GM23338 (cell line): Measurements from ENCODE around the gene DOCK10. TPM values are rescaled to one million over a fixed set of nuclear protein-coding genes. Genes with fewer than 3 reads are reported as not detected.

ENCODE experiments used
- ATAC-seq: fragments of 200-7000 bp; cut with Tn5 transposase; 3 replicates; pipeline ENCODE4 v1.9.1; 2020
- DNase-seq: peaks from one replicate; pipeline ENCODE4 v3.0.0-alpha.2; 2015; ENCODE audit warnings: low spot score
- H2AFZ ChIP-seq: fragments of 200-600 bp; sonication (generic); 2 replicates; pipeline ENCODE4 v1.8.0; 2016; ENCODE audit warnings: antibody characterized with exemption, mild to moderate bottlenecking, moderate library complexity
- H3F3A ChIP-seq: fragments of 200-600 bp; sonication (generic); replicated peaks from 2 replicates; pipeline ENCODE4 v1.8.0; 2017; ENCODE audit warnings: antibody characterized with exemption, mixed run types, low read depth
- H3K27ac ChIP-seq: fragments of 200-600 bp; sonication (generic); 2 replicates; pipeline ENCODE4 v1.6.1; 2016; ENCODE audit warnings: low read depth
- H3K27me3 ChIP-seq: fragments of 200-600 bp; sonication (generic); 2 replicates; pipeline ENCODE4 v1.8.0; 2016; ENCODE audit warnings: mild to moderate bottlenecking, mixed run types, moderate library complexity; ENCODE audit not compliant: insufficient read depth
- H3K36me3 ChIP-seq: fragments of 200-600 bp; sonication (generic); 2 replicates; pipeline ENCODE4 v1.8.0; 2016; ENCODE audit warnings: mild to moderate bottlenecking; ENCODE audit not compliant: insufficient read depth
- H3K4me1 ChIP-seq: fragments of 200-600 bp; sonication (generic); 2 replicates; pipeline ENCODE4 v1.8.0; 2016; ENCODE audit warnings: mild to moderate bottlenecking, moderate library complexity; ENCODE audit not compliant: insufficient read depth
- H3K4me2 ChIP-seq: fragments of 200-600 bp; sonication (generic); 2 replicates; pipeline ENCODE4 v1.7.1; 2017; ENCODE audit warnings: mixed run types
- H3K4me3 ChIP-seq: fragments of 200-600 bp; sonication (generic); 2 replicates; pipeline ENCODE4 v1.6.1; 2016; ENCODE audit warnings: mixed run types
- H3K79me2 ChIP-seq: fragments of 200-600 bp; sonication (generic); replicated peaks from 2 replicates; pipeline ENCODE4 v1.8.0; 2017; ENCODE audit warnings: mild to moderate bottlenecking; ENCODE audit not compliant: insufficient read depth
- H3K9me2 ChIP-seq: fragments of 200-600 bp; sonication (generic); 2 replicates; pipeline ENCODE4 v1.8.0; 2017; ENCODE audit not compliant: insufficient read depth
- H4K20me1 ChIP-seq: fragments of 200-600 bp; sonication (generic); replicated peaks from 2 replicates; pipeline ENCODE4 v1.8.0; 2017; ENCODE audit warnings: mild to moderate bottlenecking; ENCODE audit not compliant: insufficient read depth
- H3K27ac Mint-ChIP-seq: 2 replicates; pipeline ENCODE4 v1.8.0; 2020; ENCODE audit warnings: inconsistent platforms, mild to moderate bottlenecking, moderate library complexity, mixed read lengths
- H3K27me3 Mint-ChIP-seq: 3 replicates; pipeline ENCODE4 v1.8.0; 2022; ENCODE audit warnings: low read depth, mild to moderate bottlenecking, moderate library complexity, mixed read lengths, inconsistent platforms; ENCODE audit not compliant: insufficient read depth, poor library complexity
- H3K36me3 Mint-ChIP-seq: 3 replicates; pipeline ENCODE4 v1.8.0; 2021; ENCODE audit warnings: low read depth, mild to moderate bottlenecking, inconsistent platforms, moderate library complexity, mixed read lengths
- H3K4me1 Mint-ChIP-seq: 3 replicates; pipeline ENCODE4 v1.8.0; 2020; ENCODE audit warnings: mild to moderate bottlenecking, inconsistent platforms, mixed read lengths
- H3K4me3 Mint-ChIP-seq: 3 replicates; pipeline ENCODE4 v1.8.0; 2021; ENCODE audit warnings: moderate library complexity, mild to moderate bottlenecking, inconsistent platforms, mixed read lengths
- H3K9me3 Mint-ChIP-seq: 3 replicates; pipeline ENCODE4 v1.8.0; 2020; ENCODE audit warnings: moderate library complexity, mild to moderate bottlenecking, inconsistent platforms, mixed read lengths
- CREB1 ChIP-seq: fragments of 250-450 bp; sonication (Bioruptor Pico); IDR thresholded peaks from 2 replicates; pipeline ENCODE4 v1.5.0; 2020; ENCODE audit warnings: low read depth, mild to moderate bottlenecking, moderate library complexity
- EZH2 ChIP-seq: fragments of 200-600 bp; sonication (generic); IDR thresholded peaks from one replicate; pipeline ENCODE4 v1.8.0; 2017; ENCODE audit warnings: antibody characterized with exemption, mild to moderate bottlenecking, low read depth; ENCODE audit not compliant: unreplicated experiment
- EZH2phosphoT487 ChIP-seq: fragments of 200-600 bp; sonication (generic); IDR thresholded peaks from one replicate; pipeline ENCODE4 v1.8.1; 2018; ENCODE audit warnings: antibody characterized with exemption; ENCODE audit not compliant: unreplicated experiment
- JUNB ChIP-seq: IDR thresholded peaks from one replicate; pipeline ENCODE4 v1.6.1; 2016; ENCODE audit warnings: antibody characterized with exemption; ENCODE audit not compliant: unreplicated experiment
- NANOG ChIP-seq: IDR thresholded peaks from 2 replicates; pipeline ENCODE4 v1.6.1; 2016; ENCODE audit warnings: antibody characterized with exemption, borderline replicate concordance
- POLR2AphosphoS5 ChIP-seq: IDR thresholded peaks from 2 replicates; pipeline ENCODE4 v1.6.1; 2016; ENCODE audit warnings: antibody characterized with exemption, low read depth
- REST ChIP-seq: IDR thresholded peaks from one replicate; pipeline ENCODE4 v1.6.1; 2018; ENCODE audit warnings: antibody characterized with exemption; ENCODE audit not compliant: unreplicated experiment
- STAT1 ChIP-seq: IDR thresholded peaks from one replicate; pipeline ENCODE4 v1.6.1; 2016; ENCODE audit warnings: antibody characterized with exemption; ENCODE audit not compliant: unreplicated experiment
- ZNF114 ChIP-seq: fragments of 250-450 bp; sonication (Bioruptor Pico); IDR thresholded peaks from 2 replicates; pipeline ENCODE4 v1.5.0; 2020; ENCODE audit warnings: mild to moderate bottlenecking, moderate library complexity
- ZNF331 ChIP-seq: fragments of 250-450 bp; sonication (Bioruptor Pico); IDR thresholded peaks from 2 replicates; pipeline ENCODE4 v1.5.0; 2020; ENCODE audit warnings: low read depth, mild to moderate bottlenecking, moderate library complexity
- ZNF462 ChIP-seq: fragments of 250-450 bp; sonication (Bioruptor Pico); IDR thresholded peaks from 2 replicates; pipeline ENCODE4 v1.5.0; 2020; ENCODE audit warnings: mild to moderate bottlenecking, moderate library complexity
- polyA plus RNA-seq: library from polyadenylated mRNA; unstranded; fragments of >200 nt; fragmentation: Nextera tagmentation; extraction: Ambion mirVana; gene quantifications from 2 replicates; pipeline ENCODE4 v1.2.1, GENCODE V29; 2016
- total RNA-seq: library from RNA; depleted of rRNA; stranded (reverse); fragments of >200 nt; shearing (Covaris generic); gene quantifications from 2 replicates; pipeline ENCODE4 v1.2.3, GENCODE V29; 2014
- TF ChIP-seq, protein P1 (sequence below): IDR thresholded peaks from 2 replicates; pipeline ENCODE4 v1.6.1; 2016; ENCODE audit warnings: antibody characterized with exemption
- TF ChIP-seq, protein P2 (sequence below), 2 experiments: fragments of 200-600 bp in 1 of 2; sonication (generic) in 1 of 2; conservative IDR thresholded peaks; 2 replicates each; pipeline versions ENCODE4 v1.5.1 to v1.6.1; 2016 to 2017; ENCODE audit warnings: antibody characterized with exemption in 2 of 2, low read depth in 2 of 2, mild to moderate bottlenecking in 2 of 2, moderate library complexity in 1 of 2

DOCK10 gene
- total and polyA plus RNA-seq, 2 experiments from 2014 or later: 1.0 to 1.7 TPM

GRCh38 chr2:224802407-224802806 lies 239.9 kb downstream of the DOCK10 start:
- Histone ChIP-seq H3K4me1 (no peaks in the 10 kb centered on the region), H2AFZ (no peak overlapping the region), H4K20me1 (no peaks in the 10 kb centered on the region), H3K79me2 (no peaks in the 10 kb centered on the region), H3K9me2 (no peaks in the 10 kb centered on the region; the same call in 1 of the 2 replicates), H3F3A (no peaks in the 10 kb centered on the region), H3K4me3 (no peak overlapping the region), H3K4me2 (no peak overlapping the region), H3K27me3 (no peaks in the 10 kb centered on the region), H3K36me3 (no peaks in the 10 kb centered on the region), H3K27ac (no peak overlapping the region)
- TF ChIP-seq EZH2phosphoT487: no peak
- no peak for TF ChIP-seq EZH2
- TF ChIP-seq POLR2AphosphoS5: no peak
- no peak for TF ChIP-seq CREB1 (CRISPR knock-in tag)
- TF ChIP-seq, protein P1, sequence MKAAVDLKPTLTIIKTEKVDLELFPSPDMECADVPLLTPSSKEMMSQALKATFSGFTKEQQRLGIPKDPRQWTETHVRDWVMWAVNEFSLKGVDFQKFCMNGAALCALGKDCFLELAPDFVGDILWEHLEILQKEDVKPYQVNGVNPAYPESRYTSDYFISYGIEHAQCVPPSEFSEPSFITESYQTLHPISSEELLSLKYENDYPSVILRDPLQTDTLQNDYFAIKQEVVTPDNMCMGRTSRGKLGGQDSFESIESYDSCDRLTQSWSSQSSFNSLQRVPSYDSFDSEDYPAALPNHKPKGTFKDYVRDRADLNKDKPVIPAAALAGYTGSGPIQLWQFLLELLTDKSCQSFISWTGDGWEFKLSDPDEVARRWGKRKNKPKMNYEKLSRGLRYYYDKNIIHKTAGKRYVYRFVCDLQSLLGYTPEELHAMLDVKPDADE: no peak
- no peak for TF ChIP-seq NANOG
- TF ChIP-seq ZNF462: no peak
- no peak for TF ChIP-seq ZNF331 (CRISPR knock-in tag)
- TF ChIP-seq ZNF114 (CRISPR knock-in tag): no peak
- TF ChIP-seq STAT1: no peak
- no peak for TF ChIP-seq REST
- TF ChIP-seq, protein P2, sequence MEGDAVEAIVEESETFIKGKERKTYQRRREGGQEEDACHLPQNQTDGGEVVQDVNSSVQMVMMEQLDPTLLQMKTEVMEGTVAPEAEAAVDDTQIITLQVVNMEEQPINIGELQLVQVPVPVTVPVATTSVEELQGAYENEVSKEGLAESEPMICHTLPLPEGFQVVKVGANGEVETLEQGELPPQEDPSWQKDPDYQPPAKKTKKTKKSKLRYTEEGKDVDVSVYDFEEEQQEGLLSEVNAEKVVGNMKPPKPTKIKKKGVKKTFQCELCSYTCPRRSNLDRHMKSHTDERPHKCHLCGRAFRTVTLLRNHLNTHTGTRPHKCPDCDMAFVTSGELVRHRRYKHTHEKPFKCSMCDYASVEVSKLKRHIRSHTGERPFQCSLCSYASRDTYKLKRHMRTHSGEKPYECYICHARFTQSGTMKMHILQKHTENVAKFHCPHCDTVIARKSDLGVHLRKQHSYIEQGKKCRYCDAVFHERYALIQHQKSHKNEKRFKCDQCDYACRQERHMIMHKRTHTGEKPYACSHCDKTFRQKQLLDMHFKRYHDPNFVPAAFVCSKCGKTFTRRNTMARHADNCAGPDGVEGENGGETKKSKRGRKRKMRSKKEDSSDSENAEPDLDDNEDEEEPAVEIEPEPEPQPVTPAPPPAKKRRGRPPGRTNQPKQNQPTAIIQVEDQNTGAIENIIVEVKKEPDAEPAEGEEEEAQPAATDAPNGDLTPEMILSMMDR (conservative IDR thresholded peaks at IDR 0.05; ENCODE audit: low read depth in 2 of 2): no peak
- no peak for TF ChIP-seq JUNB
- Mint-ChIP-seq H3K27ac (no peak overlapping the region), H3K27me3 (no peaks in the 10 kb centered on the region), H3K9me3 (no peaks in the 10 kb centered on the region), H3K4me1 (peaks cover 4% of the 10 kb centered on the region; the same call in 1 of the 3 replicates), H3K36me3 (no peaks in the 10 kb centered on the region), H3K4me3 (no peak overlapping the region)
- ATAC-seq (no peak), DNase-seq (no peak)
